Memory B cell (primary cell): ENCODE results near the gene AJM1.

ENCODE experiments used
- ATAC-seq: fragments of 150-1000 bp; cut with Tn5 transposase; 2 replicates; pipeline ENCODE4 v1.10.0; 2021; ENCODE audit warnings: low read depth, mild to moderate bottlenecking, moderate library complexity
- DNase-seq, 2 donors: peaks; one replicate each; pipeline ENCODE4 v3.0.0; 2022; ENCODE audit warnings: low spot score in 2 of 2
- H3K27ac Mint-ChIP-seq: one replicate; pipeline ENCODE4 v1.8.0; 2022; ENCODE audit warnings: mild to moderate bottlenecking, moderate library complexity, mixed read lengths
- H3K27me3 Mint-ChIP-seq: one replicate; pipeline ENCODE4 v1.8.0; 2022; ENCODE audit warnings: mixed read lengths
- H3K36me3 Mint-ChIP-seq: one replicate; pipeline ENCODE4 v1.8.0; 2022; ENCODE audit warnings: mild to moderate bottlenecking, mixed read lengths
- H3K4me1 Mint-ChIP-seq: one replicate; pipeline ENCODE4 v1.8.0; 2022; ENCODE audit warnings: mixed read lengths
- H3K4me3 Mint-ChIP-seq: one replicate; pipeline ENCODE4 v1.8.0; 2022; ENCODE audit warnings: mild to moderate bottlenecking, moderate library complexity, mixed read lengths
- H3K9me3 Mint-ChIP-seq: one replicate; pipeline ENCODE4 v1.8.0; 2022; ENCODE audit warnings: mixed read lengths

The AJM1 gene

GRCh38 chr9:136890661-136891060, 48.4 kb downstream of the AJM1 start:
- DNase-seq (no peak), ATAC-seq (no peak)
- no peak overlapping the region for H3K27ac Mint-ChIP-seq
- no peak overlapping the region for H3K4me3 Mint-ChIP-seq
- H3K9me3 Mint-ChIP-seq, result no peaks in the 10 kb centered on the region
- H3K4me1 Mint-ChIP-seq, result peaks cover 25% of the 10 kb centered on the region
- no peaks in the 10 kb centered on the region for H3K36me3 Mint-ChIP-seq
- no peaks in the 10 kb centered on the region for H3K27me3 Mint-ChIP-seq
